PC-9 (cell line): ENCODE results near the gene XPO6. TPM values are rescaled to one million over a fixed set of nuclear protein-coding genes. Genes with fewer than 3 reads are reported as not detected.
A peak's percentile ranks its signal among the peaks of the same experiment; 100 is the strongest.

Experiments used
- BruUV-seq: library from RNA; stranded (reverse); fragments of 400-500 nt; replicated peaks from 2 replicates; lab custom pipeline; 2021; lab: Mats Ljungman, UMichigan
- CTCF ChIA-PET: fragments of 300-600 bp; sonication (Branson Sonifier 250); formaldehyde crosslinking; loops from one replicate; lab custom pipeline; 2022; ENCODE audit warnings: antibody characterized with exemption; lab: Charles Lee
- POLR2A ChIA-PET: fragments of 300-600 bp; sonication (Branson Sonifier 250); formaldehyde crosslinking; loops from one replicate; lab custom pipeline; 2022; ENCODE audit warnings: antibody characterized with exemption; ENCODE audit not compliant: unreplicated experiment; lab: Charles Lee
- DNase-seq, 2 experiments: peaks; one replicate each; pipeline versions ENCODE4 v3.0.0 to v3.0.0-alpha.2; 2015 to 2022; ENCODE audit warnings: mixed read lengths in 1 of 2
- H2AFZ ChIP-seq: fragments of 200-600 bp; sonication (generic); 2 replicates; pipeline ENCODE4 v1.8.1; 2017; ENCODE audit warnings: antibody characterized with exemption
- H3F3A ChIP-seq: fragments of 200-600 bp; sonication (generic); 2 replicates; pipeline ENCODE4 v1.8.1; 2017; ENCODE audit warnings: antibody characterized with exemption, mild to moderate bottlenecking, low read depth; ENCODE audit not compliant: insufficient read depth
- H3K27ac ChIP-seq: fragments of 200-600 bp; sonication (generic); 2 replicates; pipeline ENCODE4 v1.6.1; 2016; ENCODE audit warnings: mixed run types
- H3K27me3 ChIP-seq: fragments of 200-600 bp; sonication (generic); 2 replicates; pipeline ENCODE4 v1.6.1; 2016; ENCODE audit warnings: low read depth, mixed run types; ENCODE audit not compliant: insufficient read depth
- H3K36me3 ChIP-seq: fragments of 200-600 bp; sonication (generic); 2 replicates; pipeline ENCODE4 v1.6.1; 2016; ENCODE audit warnings: low read depth, mixed run types
- H3K4me1 ChIP-seq: fragments of 200-600 bp; sonication (generic); replicated peaks from 2 replicates; pipeline ENCODE4 v1.6.1; 2016; ENCODE audit warnings: mixed run types; ENCODE audit not compliant: insufficient read depth
- H3K4me2 ChIP-seq: fragments of 200-600 bp; sonication (generic); 2 replicates; pipeline ENCODE4 v1.6.1; 2017; ENCODE audit warnings: mixed run types
- H3K4me3 ChIP-seq: fragments of 200-600 bp; sonication (generic); 2 replicates; pipeline ENCODE4 v1.6.1; 2016; ENCODE audit warnings: mixed run types
- H3K79me2 ChIP-seq: fragments of 200-600 bp; sonication (generic); 2 replicates; pipeline ENCODE4 v1.6.1; 2017; ENCODE audit warnings: low read depth, mixed run types
- H3K9me2 ChIP-seq: fragments of 200-600 bp; sonication (generic); 2 replicates; pipeline ENCODE4 v1.8.1; 2017; ENCODE audit warnings: mild to moderate bottlenecking; ENCODE audit not compliant: insufficient read depth
- H3K9me3 ChIP-seq: fragments of 200-600 bp; sonication (generic); 2 replicates; pipeline ENCODE4 v1.8.1; 2016; ENCODE audit warnings: low read depth; ENCODE audit not compliant: insufficient read depth
- H4K20me1 ChIP-seq: fragments of 200-600 bp; sonication (generic); 2 replicates; pipeline ENCODE4 v1.8.1; 2017; ENCODE audit not compliant: insufficient read depth
- EZH2 ChIP-seq: fragments of 200-600 bp; sonication (generic); IDR thresholded peaks from 2 replicates; pipeline ENCODE4 v1.8.0; 2017; ENCODE audit warnings: antibody characterized with exemption, low read depth
- intact Hi-C: fragments of 100-400 bp; cut with micrococcal nuclease; formaldehyde crosslinking; loops from one replicate; pipeline ENCODE4 v1.10.0; 2022; ENCODE audit not compliant: unreplicated experiment
- total RNA-seq: library from RNA; stranded (reverse); gene quantifications from 2 replicates; pipeline ENCODE4 v1.2.3, GENCODE V29; 2021
- TF ChIP-seq, protein P1 (sequence below): fragments of 200-600 bp; sonication (generic); conservative IDR thresholded peaks from 2 replicates; pipeline ENCODE4 v1.6.1; 2017; ENCODE audit warnings: mixed run types, antibody characterized with exemption, mild to moderate bottlenecking, moderate library complexity

The XPO6 gene
- total RNA-seq, 1 experiment from 2014 or later: 154 TPM

DNA sequence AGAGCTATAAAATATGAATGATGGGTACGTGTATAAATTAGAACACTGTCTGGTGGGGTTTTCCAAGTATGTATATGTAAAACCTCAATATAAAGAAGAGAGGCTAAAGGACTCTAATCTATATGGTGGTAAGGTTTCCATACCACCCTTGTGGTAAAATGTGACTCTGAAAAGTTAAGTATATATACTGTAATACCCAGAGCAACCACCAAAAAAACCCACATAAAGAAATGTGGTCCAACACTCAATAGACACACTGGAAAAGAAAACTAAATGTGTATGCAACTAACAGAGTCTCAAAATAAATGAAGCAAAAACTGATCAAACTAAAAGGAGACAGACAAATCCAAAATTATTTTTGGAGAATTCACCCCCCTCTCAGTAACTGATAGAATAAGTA, 72.2 kb downstream of the XPO6 start:
- Histone ChIP-seq H2AFZ (no peak overlapping the region), H3K4me2 (no peak overlapping the region), H4K20me1 (0 out of 2 replicates have a peak, but pooled peaks cover 10% of the 10 kb centered on the region), H3K27ac (no peak overlapping the region), H3F3A (peaks cover 52% of the 10 kb centered on the region), H3K4me3 (no peak overlapping the region), H3K4me1 (peaks cover 31% of the 10 kb centered on the region), H3K79me2 (peaks cover 15% of the 10 kb centered on the region; the same call in 1 of the 2 replicates), H3K9me3 (no peaks in the 10 kb centered on the region), H3K9me2 (no peaks in the 10 kb centered on the region), H3K36me3 (peaks cover 27% of the 10 kb centered on the region), H3K27me3 (no peaks in the 10 kb centered on the region)
- no peak for DNase-seq
- TF ChIP-seq, protein P1, sequence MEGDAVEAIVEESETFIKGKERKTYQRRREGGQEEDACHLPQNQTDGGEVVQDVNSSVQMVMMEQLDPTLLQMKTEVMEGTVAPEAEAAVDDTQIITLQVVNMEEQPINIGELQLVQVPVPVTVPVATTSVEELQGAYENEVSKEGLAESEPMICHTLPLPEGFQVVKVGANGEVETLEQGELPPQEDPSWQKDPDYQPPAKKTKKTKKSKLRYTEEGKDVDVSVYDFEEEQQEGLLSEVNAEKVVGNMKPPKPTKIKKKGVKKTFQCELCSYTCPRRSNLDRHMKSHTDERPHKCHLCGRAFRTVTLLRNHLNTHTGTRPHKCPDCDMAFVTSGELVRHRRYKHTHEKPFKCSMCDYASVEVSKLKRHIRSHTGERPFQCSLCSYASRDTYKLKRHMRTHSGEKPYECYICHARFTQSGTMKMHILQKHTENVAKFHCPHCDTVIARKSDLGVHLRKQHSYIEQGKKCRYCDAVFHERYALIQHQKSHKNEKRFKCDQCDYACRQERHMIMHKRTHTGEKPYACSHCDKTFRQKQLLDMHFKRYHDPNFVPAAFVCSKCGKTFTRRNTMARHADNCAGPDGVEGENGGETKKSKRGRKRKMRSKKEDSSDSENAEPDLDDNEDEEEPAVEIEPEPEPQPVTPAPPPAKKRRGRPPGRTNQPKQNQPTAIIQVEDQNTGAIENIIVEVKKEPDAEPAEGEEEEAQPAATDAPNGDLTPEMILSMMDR: 0 out of 2 replicates have a peak, but pooled peaks have one; percentile 11
- TF ChIP-seq EZH2: no peak
- BruUV-seq: no TSS peak
- ChIA-PET POLR2A (no interaction called here), CTCF (no interaction called here)
- intact Hi-C loops: no loop called here

DNA sequence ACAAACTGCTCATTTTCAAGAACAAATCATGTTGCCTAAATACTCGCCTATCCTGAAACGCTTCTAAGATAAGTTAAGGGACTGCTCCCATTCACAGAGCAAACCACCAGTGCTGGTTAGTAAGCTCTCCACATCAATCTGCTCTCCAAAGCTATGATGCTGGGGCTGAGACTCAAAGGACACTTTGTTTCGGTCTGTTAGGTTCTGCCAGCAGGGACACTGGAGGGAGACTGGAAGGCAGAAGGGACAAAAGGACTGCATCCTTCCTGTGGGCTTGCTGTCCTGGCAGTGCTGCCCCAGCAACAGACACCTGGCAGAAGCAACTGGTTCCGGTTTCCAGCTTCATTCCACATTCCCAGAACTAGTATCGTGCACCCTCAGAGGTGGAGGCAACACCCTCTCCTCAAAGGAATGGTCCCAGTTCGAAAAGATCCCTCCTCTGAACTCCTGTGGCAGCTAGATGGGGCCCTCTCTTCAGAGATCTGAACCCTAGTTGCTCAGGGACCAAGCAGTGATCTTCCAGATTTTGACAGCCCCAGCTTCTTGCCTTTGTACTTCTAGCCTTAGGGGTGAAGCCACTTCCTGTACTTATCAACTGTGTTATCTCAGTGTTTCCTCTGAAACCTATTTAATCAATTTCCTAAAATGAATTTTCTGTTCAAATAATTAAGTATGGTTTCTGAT, 74.9 kb downstream of the XPO6 start:
- H3K36me3 ChIP-seq: peaks cover 29% of the 10 kb centered on the region
- POLR2A ChIA-PET: no interaction called here
- H3K9me3 ChIP-seq: no peaks in the 10 kb centered on the region
- H4K20me1 ChIP-seq: 0 out of 2 replicates have a peak, but pooled peaks cover 10% of the 10 kb centered on the region
- H3K79me2 ChIP-seq: peaks cover 15% of the 10 kb centered on the region; the same call in 1 of the 2 replicates
- H3K27ac ChIP-seq: no peak overlapping the region
- H3K4me3 ChIP-seq: no peak overlapping the region
- H3F3A ChIP-seq: peaks cover 35% of the 10 kb centered on the region
- CTCF ChIA-PET: no interaction called here
- H3K4me2 ChIP-seq: no peak overlapping the region
- no peak for TF ChIP-seq EZH2
- TF ChIP-seq, protein P1: no peak
- no peaks in the 10 kb centered on the region for H3K9me2 ChIP-seq
- no TSS peak for BruUV-seq
- intact Hi-C loops: no loop called here
- no peaks in the 10 kb centered on the region for H3K27me3 ChIP-seq
- H2AFZ ChIP-seq: no peak overlapping the region
- DNase-seq: no peak
- peaks cover 17% of the 10 kb centered on the region for H3K4me1 ChIP-seq

DNA sequence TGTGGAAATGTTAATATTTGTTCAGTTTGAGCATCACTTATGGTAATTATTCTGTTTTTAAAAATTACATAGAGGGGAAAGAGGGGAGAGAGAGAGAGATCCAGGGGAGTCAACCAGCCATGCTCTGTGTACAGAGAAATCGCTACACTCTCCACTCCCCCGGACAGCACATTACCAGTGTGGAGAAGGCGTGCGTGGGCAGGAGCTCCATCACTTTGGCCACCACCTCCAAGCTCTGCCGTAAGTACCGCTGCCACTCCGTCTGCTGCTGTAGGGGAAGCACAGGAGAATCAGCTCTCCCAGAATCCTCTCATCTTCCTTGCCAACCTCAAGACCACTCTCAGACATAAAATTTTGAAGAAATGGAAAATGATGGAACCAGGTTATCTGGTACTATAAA, 78.1 kb downstream of the XPO6 start:
- H3K36me3 ChIP-seq: peaks cover 28% of the 10 kb centered on the region
- DNase-seq: no peak

More for the DNA sequence above, 78.1 kb downstream of the XPO6 start:
- no peaks in the 10 kb centered on the region for H3K9me2 ChIP-seq
- POLR2A ChIA-PET: interaction anchor here (0.7 kb wide), 1 partner anchor 459 kb away, joined by 4 read pairs; no protein-coding TSS in a partner anchor
- intact Hi-C loops: loop anchor here (5.0 kb wide), 1 partner anchor 34 kb away; no protein-coding TSS in a partner anchor
- TF ChIP-seq EZH2: no peak
- TF ChIP-seq, protein P1: no peak
- H3K9me3 ChIP-seq: no peaks in the 10 kb centered on the region
- no peak overlapping the region for H2AFZ ChIP-seq
- no TSS peak for BruUV-seq
- H3K4me1 ChIP-seq: no peaks in the 10 kb centered on the region
- H3K79me2 ChIP-seq: peaks cover 4% of the 10 kb centered on the region; the same call in 1 of the 2 replicates
- H3K27ac ChIP-seq: no peak overlapping the region
- CTCF ChIA-PET: no interaction called here
- H3K4me2 ChIP-seq: no peak overlapping the region
- no peaks in the 10 kb centered on the region for H3K27me3 ChIP-seq
- H4K20me1 ChIP-seq: peaks cover 6% of the 10 kb centered on the region; the same call in 1 of the 2 replicates
- peaks cover 14% of the 10 kb centered on the region; the same call in 1 of the 2 replicates for H3F3A ChIP-seq
- H3K4me3 ChIP-seq: no peak overlapping the region
